Heart right ventricle (tissue), 16 donors: ENCODE measurements around the gene IQGAP2. TPM values are rescaled to one million over a fixed set of nuclear protein-coding genes. Genes with fewer than 3 reads are reported as not detected.

Source experiments
- ATAC-seq, 8 donors: fragments of 200-7000 bp; cut with Tn5 transposase; one replicate each; pipeline ENCODE4 v1.9.1; 2020; ENCODE audit warnings: mild to moderate bottlenecking in 8 of 8, moderate library complexity in 8 of 8, moderate number of reproducible peaks in 1 of 8
- DNase-seq, 2 donors: peaks; one replicate each; pipeline ENCODE4 v3.0.0-alpha.2; 2020
- H3K27ac ChIP-seq, 10 donors: fragments of 200-600 bp; sonication (generic) in 2 of 10; one replicate each; pipeline versions ENCODE4 v1.5.0 to v1.8.0; 2020 to 2022; ENCODE audit warnings: mild to moderate bottlenecking in 3 of 10
- H3K27me3 ChIP-seq, 7 donors: fragments of 200-600 bp; one replicate each; pipeline ENCODE4 v1.8.0; 2021 to 2022; ENCODE audit warnings: mild to moderate bottlenecking in 2 of 7
- H3K36me3 ChIP-seq, 9 donors: fragments of 200-600 bp; sonication (generic) in 1 of 9; one replicate each; pipeline versions ENCODE4 v1.5.0 to v1.8.0; 2020 to 2022; ENCODE audit warnings: mild to moderate bottlenecking in 2 of 9
- H3K4me1 ChIP-seq, 9 donors: fragments of 200-600 bp; sonication (generic) in 1 of 9; one replicate each; pipeline versions ENCODE4 v1.5.0 to v1.8.0; 2020 to 2022; ENCODE audit warnings: mild to moderate bottlenecking in 4 of 9
- H3K4me3 ChIP-seq, 10 donors: fragments of 200-600 bp; sonication (generic) in 2 of 10; one replicate each; pipeline versions ENCODE4 v1.5.0 to v1.8.0; 2020 to 2022; ENCODE audit warnings: mild to moderate bottlenecking in 7 of 10, moderate library complexity in 2 of 10
- H3K9me3 ChIP-seq, 11 donors: fragments of 200-600 bp in 10 of 11; sonication (generic) in 2 of 11; one replicate each; pipeline versions ENCODE4 v1.5.0 to v1.8.0; 2013 to 2022; ENCODE audit warnings: mild to moderate bottlenecking in 2 of 11, control low read depth in 1 of 11, moderate library complexity in 1 of 11
- CTCF ChIP-seq, 9 donors: fragments of 200-600 bp; sonication (generic) in 2 of 9; IDR thresholded peaks; one replicate each; pipeline versions ENCODE4 v1.5.0 to v1.8.0; 2021 to 2022; ENCODE audit warnings: antibody characterized with exemption in 9 of 9, mild to moderate bottlenecking in 5 of 9, moderate library complexity in 1 of 9
- WGBS, 2 donors: extraction: QIAGEN DNeasy Blood & Tissue Kit; methylation state at CpG; one replicate each; pipeline ENCODE4 v1.1.7; 2013; ENCODE audit warnings: inconsistent platforms in 1 of 2; 5-methylcytosine and 5-hydroxymethylcytosine counted together
- intact Hi-C, 10 donors: fragments of 100-400 bp; cut with DNase I; formaldehyde crosslinking; loops; one replicate each; pipeline versions ENCODE4 v1.11.1 to v1.14.2; 2022
- polyA plus RNA-seq, 2 donors: library from polyadenylated mRNA; stranded (reverse); fragments of 200-250 nt; gene quantifications; one replicate each; pipeline ENCODE4 v1.2.3, GENCODE V29; 2013
- total RNA-seq, 10 donors: library from RNA; stranded (reverse); fragmentation: NEBNext Ultra II Directional in 3 of 10; extraction: Animal tissue kit (Norgen Biotek cat#: 25700) in 3 of 10; gene quantifications; one replicate each; pipeline versions ENCODE4 v1.2.1 to v1.2.4, GENCODE V29; 2021 to 2023
- donor health status: Arrhythmogenic right ventricular cardiomyopathy.
- donor health status: ischemic (EF 13 %, LVEDD 7.1; RV severe dilation, severe dysfunction).
- donor health status: healthy with polysubstance abuse.
- donor health status: DM: no; HTN: yes; CAD: no.
- donor health status: DM: no; HTN: no; CAD: no.
- donor health status: ischemic (EF 25% LVEDD 6.9; RV normal size, moderate dysfunction).
- donor health status: ischemic (EF 25% LVEDD 5.7; RV mildly dilated, moderate dysfunction).
- donor health status: healthy.
- donor health status: DM: yes; HTN: yes; CAD: no.
- donor health status: Ischemic cardiomyopathy.
- donor health status: ischemic (EF 35%, LVEDD 5.7; RV mildly dilated, moderate dysfunction).
- donor health status: nonischemic (EF 11% LVEDD 7.7; RV severe dilation, severe dysfunction).
- donor health status: DM: yes; HTN: yes; CAD: no.
- donor health status: PGD.
- donor health status: ischemic (EF 29% LVEDD 5.4; RV normal size, mild dysfunction).
- donor health status: nonischemic (EF 23%, LVEDD 6.1; RV moderate dilation, normal function).

The IQGAP2 gene
- total and polyA plus RNA-seq, 12 donors: 2.5 to 22.3 (median 5.0) TPM

GRCh38 chr5:76487386-76487785, 84.3 kb downstream of the IQGAP2 start:
- no peak overlapping the region for H3K27ac ChIP-seq
- H3K4me3 ChIP-seq: no peak overlapping the region
- ATAC-seq (no peak), DNase-seq (no peak)
- H3K4me1 ChIP-seq: no peaks in the 10 kb centered on the region
- no peaks in the 10 kb centered on the region for H3K9me3 ChIP-seq
- H3K36me3 ChIP-seq: no peaks in the 10 kb centered on the region
- intact Hi-C loops: no loop called here
- peaks cover 0 to 4% (median 0%) of the 10 kb centered on the region in 7 donors for H3K27me3 ChIP-seq
- WGBS, 2 donors: 94 to 100% methylated on average over 4 of the region's 4 CpGs
- no peak for TF ChIP-seq CTCF (IDR thresholded peaks at IDR 0.05)

GRCh38 chr5:76487821-76488220, 84.7 kb downstream of the IQGAP2 start:
- TF ChIP-seq CTCF (IDR thresholded peaks at IDR 0.05): no peak
- intact Hi-C loops: no loop called here
- Histone ChIP-seq H3K36me3 (no peaks in the 10 kb centered on the region), H3K9me3 (no peaks in the 10 kb centered on the region), H3K4me1 (no peaks in the 10 kb centered on the region), H3K4me3 (no peak overlapping the region), H3K27me3 (peaks cover 0 to 4% (median 0%) of the 10 kb centered on the region in 7 donors), H3K27ac (no peak overlapping the region)
- WGBS, 2 donors: 79 to 90% methylated on average over 1 of the region's 1 CpG
- ATAC-seq (no peak), DNase-seq (no peak)

- H3K36me3 ChIP-seq: no peaks in the 10 kb centered on the region
- no peaks in the 10 kb centered on the region for H3K9me3 ChIP-seq
- ATAC-seq: no peak
- intact Hi-C loops: no loop called here
- no peak overlapping the region for H3K27ac ChIP-seq
- TF ChIP-seq CTCF (IDR thresholded peaks at IDR 0.05): no peak
- H3K27me3 ChIP-seq: peaks cover 0 to 11% (median 0%) of the 10 kb centered on the region in 7 donors
- no peak overlapping the region for H3K4me3 ChIP-seq
- no peaks in the 10 kb centered on the region for H3K4me1 ChIP-seq
- 83 to 89% methylated on average over 6 of the region's 6 CpGs for WGBS, 2 donors
- DNase-seq: no peak
Measured at GRCh38 chr5:76488969-76489368, 85.9 kb downstream of the IQGAP2 start.

- no peaks in the 10 kb centered on the region for H3K4me1 ChIP-seq
- no peaks in the 10 kb centered on the region for H3K36me3 ChIP-seq
- no peak overlapping the region for H3K4me3 ChIP-seq
- DNase-seq: no peak
- H3K9me3 ChIP-seq: no peaks in the 10 kb centered on the region
- intact Hi-C loops: no loop called here
- H3K27ac ChIP-seq: no peak overlapping the region
- H3K27me3 ChIP-seq: peaks cover 0 to 7% (median 0%) of the 10 kb centered on the region in 7 donors
- 78 to 81% methylated on average over 7 of the region's 7 CpGs for WGBS, 2 donors
- no peak for ATAC-seq
- no peak for TF ChIP-seq CTCF (IDR thresholded peaks at IDR 0.05)
Measured at GRCh38 chr5:76489877-76490688, 87.0 kb downstream of the IQGAP2 start.
